Stimulated activated naive CD8-positive, alpha-beta T cell treated with anti-CD3 and anti-CD28 coated beads, Interleukin-15, amount 100 ng/mL, for 72 hours (primary cell): Measurements from ENCODE around the gene FDX1.

Source experiments
- ATAC-seq: fragments of 150-1000 bp; cut with Tn5 transposase; 2 replicates; pipeline ENCODE4 v1.10.0; 2021; ENCODE audit warnings: mild to moderate bottlenecking, moderate library complexity
- DNase-seq, 2 donors: peaks; one replicate each; pipeline ENCODE4 v3.0.0; 2021 to 2022
- H3K27ac Mint-ChIP-seq, 2 donors: one replicate each; pipeline ENCODE4 v1.8.0; 2022; ENCODE audit warnings: mild to moderate bottlenecking in 2 of 2, mixed read lengths in 2 of 2, moderate library complexity in 2 of 2
- H3K27me3 Mint-ChIP-seq: one replicate; pipeline ENCODE4 v1.8.0; 2022; ENCODE audit warnings: mixed read lengths
- H3K4me1 Mint-ChIP-seq: one replicate; pipeline ENCODE4 v1.8.0; 2022; ENCODE audit warnings: mild to moderate bottlenecking, mixed read lengths
- H3K4me3 Mint-ChIP-seq, 2 donors: one replicate each; pipeline ENCODE4 v1.8.0; 2022; ENCODE audit warnings: mild to moderate bottlenecking in 2 of 2, mixed read lengths in 2 of 2, moderate library complexity in 1 of 2
- H3K9me3 Mint-ChIP-seq, 2 donors: one replicate each; pipeline ENCODE4 v1.8.0; 2022; ENCODE audit warnings: mixed read lengths in 2 of 2

FDX1 gene

GRCh38 chr11:110472858-110473257, 43.1 kb downstream of the FDX1 start:
- no peaks in the 10 kb centered on the region for H3K27me3 Mint-ChIP-seq
- no peaks in the 10 kb centered on the region for H3K9me3 Mint-ChIP-seq
- DNase-seq = no peak

GRCh38 chr11:110473706-110474105, 44.0 kb downstream of the FDX1 start:
- no peaks in the 10 kb centered on the region for H3K27me3 Mint-ChIP-seq
- DNase-seq = no peak

More at GRCh38 chr11:110472858-110473257, 43.1 kb downstream of the FDX1 start:
- no peak overlapping the region for H3K27ac Mint-ChIP-seq
- no peaks in the 10 kb centered on the region for H3K4me1 Mint-ChIP-seq
- H3K4me3 Mint-ChIP-seq = no peak overlapping the region
- ATAC-seq = no peak

GRCh38 chr11:110474578-110474977, 44.8 kb downstream of the FDX1 start:
- H3K27ac Mint-ChIP-seq = peak overlapping the region in 1 of 2 donors; percentile 1

More at GRCh38 chr11:110473706-110474105, 44.0 kb downstream of the FDX1 start:
- Mint-ChIP-seq H3K9me3 (no peaks in the 10 kb centered on the region), H3K4me3 (no peak overlapping the region), H3K4me1 (no peaks in the 10 kb centered on the region), H3K27ac (no peak overlapping the region)
- no peak for ATAC-seq

GRCh38 chr11:110475671-110476070, 45.9 kb downstream of the FDX1 start:
- Mint-ChIP-seq H3K27ac (no peak overlapping the region), H3K27me3 (no peaks in the 10 kb centered on the region), H3K4me1 (no peaks in the 10 kb centered on the region), H3K4me3 (no peak overlapping the region), H3K9me3 (no peaks in the 10 kb centered on the region)
- DNase-seq (no peak), ATAC-seq (no peak)

More at GRCh38 chr11:110474578-110474977, 44.8 kb downstream of the FDX1 start:
- no peak for ATAC-seq
- Mint-ChIP-seq H3K4me1 (no peaks in the 10 kb centered on the region), H3K9me3 (no peaks in the 10 kb centered on the region), H3K4me3 (no peak overlapping the region), H3K27me3 (no peaks in the 10 kb centered on the region)
- no peak for DNase-seq

GRCh38 chr11:110478410-110478809, 48.7 kb downstream of the FDX1 start:
- H3K4me1 Mint-ChIP-seq = no peaks in the 10 kb centered on the region
- ATAC-seq (no peak), DNase-seq (no peak)
- H3K9me3 Mint-ChIP-seq = no peaks in the 10 kb centered on the region
- no peaks in the 10 kb centered on the region for H3K27me3 Mint-ChIP-seq
- no peak overlapping the region for H3K4me3 Mint-ChIP-seq
- no peak overlapping the region for H3K27ac Mint-ChIP-seq

- DNase-seq (no peak), ATAC-seq (no peak)
- Mint-ChIP-seq H3K27ac (no peak overlapping the region), H3K4me1 (no peaks in the 10 kb centered on the region), H3K27me3 (no peaks in the 10 kb centered on the region), H3K4me3 (no peak overlapping the region), H3K9me3 (no peaks in the 10 kb centered on the region)
Measured at GRCh38 chr11:110479108-110480101, 49.7 kb downstream of the FDX1 start.

- Mint-ChIP-seq H3K27ac (no peak overlapping the region), H3K9me3 (no peaks in the 10 kb centered on the region), H3K27me3 (no peaks in the 10 kb centered on the region), H3K4me1 (no peaks in the 10 kb centered on the region), H3K4me3 (no peak overlapping the region)
- DNase-seq (no peak), ATAC-seq (no peak)
Measured at GRCh38 chr11:110481523-110481922, 51.8 kb downstream of the FDX1 start.

- H3K9me3 Mint-ChIP-seq = no peaks in the 10 kb centered on the region
Measured at GRCh38 chr11:110486156-110486555, 56.4 kb downstream of the FDX1 start.

GRCh38 chr11:110488446-110488845, 58.7 kb downstream of the FDX1 start:
- Mint-ChIP-seq H3K27me3 (no peaks in the 10 kb centered on the region), H3K4me3 (no peak overlapping the region), H3K9me3 (no peaks in the 10 kb centered on the region), H3K4me1 (no peaks in the 10 kb centered on the region), H3K27ac (no peak overlapping the region)
- ATAC-seq (no peak), DNase-seq (no peak)

More at GRCh38 chr11:110486156-110486555, 56.4 kb downstream of the FDX1 start:
- H3K4me3 Mint-ChIP-seq = no peak overlapping the region
- no peak overlapping the region for H3K27ac Mint-ChIP-seq
- no peak for ATAC-seq
- H3K4me1 Mint-ChIP-seq = no peaks in the 10 kb centered on the region
- DNase-seq = no peak
- no peaks in the 10 kb centered on the region for H3K27me3 Mint-ChIP-seq

GRCh38 chr11:110490886-110491285, 61.1 kb downstream of the FDX1 start:
- Mint-ChIP-seq H3K4me1 (no peaks in the 10 kb centered on the region), H3K27me3 (no peaks in the 10 kb centered on the region), H3K9me3 (no peaks in the 10 kb centered on the region), H3K27ac (no peak overlapping the region), H3K4me3 (no peak overlapping the region)
- ATAC-seq = no peak
- DNase-seq = no peak

- no peaks in the 10 kb centered on the region for H3K4me1 Mint-ChIP-seq
- no peak overlapping the region for H3K4me3 Mint-ChIP-seq
- H3K27ac Mint-ChIP-seq = peak overlapping the region in 1 of 2 donors; percentile 86
- ATAC-seq (no peak), DNase-seq (no peak)
- no peaks in the 10 kb centered on the region for H3K9me3 Mint-ChIP-seq
- H3K27me3 Mint-ChIP-seq = peaks cover 2% of the 10 kb centered on the region
Measured at GRCh38 chr11:110491577-110492320, 62.0 kb downstream of the FDX1 start.

GRCh38 chr11:110492321-110492685, 62.6 kb downstream of the FDX1 start:
- no peaks in the 10 kb centered on the region for H3K4me1 Mint-ChIP-seq
- peaks cover 8% of the 10 kb centered on the region for H3K27me3 Mint-ChIP-seq
- H3K9me3 Mint-ChIP-seq = no peaks in the 10 kb centered on the region
- H3K27ac Mint-ChIP-seq = no peak overlapping the region
- ATAC-seq = no peak
- no peak overlapping the region for H3K4me3 Mint-ChIP-seq
- DNase-seq = no peak

- Mint-ChIP-seq H3K4me3 (no peak overlapping the region), H3K9me3 (no peaks in the 10 kb centered on the region), H3K4me1 (no peaks in the 10 kb centered on the region), H3K27ac (no peak overlapping the region), H3K27me3 (peaks cover 9% of the 10 kb centered on the region)
- DNase-seq = no peak
- no peak for ATAC-seq
Measured at GRCh38 chr11:110493346-110493745, 63.6 kb downstream of the FDX1 start.

GRCh38 chr11:110497231-110497978, 67.7 kb downstream of the FDX1 start:
- Mint-ChIP-seq H3K27me3 (peaks cover 9% of the 10 kb centered on the region), H3K27ac (no peak overlapping the region)

GRCh38 chr11:110501428-110501827, 71.7 kb downstream of the FDX1 start:
- Mint-ChIP-seq H3K9me3 (no peaks in the 10 kb centered on the region), H3K27me3 (peaks cover 9% of the 10 kb centered on the region), H3K4me1 (no peaks in the 10 kb centered on the region), H3K4me3 (no peak overlapping the region), H3K27ac (no peak overlapping the region)
- DNase-seq = no peak
- no peak for ATAC-seq

More at GRCh38 chr11:110497231-110497978, 67.7 kb downstream of the FDX1 start:
- DNase-seq = no peak
- H3K9me3 Mint-ChIP-seq = no peaks in the 10 kb centered on the region
- H3K4me3 Mint-ChIP-seq = no peak overlapping the region
- ATAC-seq = no peak
- H3K4me1 Mint-ChIP-seq = no peaks in the 10 kb centered on the region
